Neural cell (in vitro differentiated cells): ENCODE results near the gene LMBRD2. TPM values are rescaled to one million over a fixed set of nuclear protein-coding genes. Genes with fewer than 3 reads are reported as not detected.

Experiments used
- H2AFZ ChIP-seq: fragments of 200-600, 300-800 bp; sonication (generic), shearing (Covaris generic); 2 replicates; pipeline ENCODE4 v1.6.0; 2014; ENCODE audit warnings: low read depth, mild to moderate bottlenecking, antibody characterized with exemption, low read length, moderate library complexity
- H3F3A ChIP-seq: fragments of 200-600 bp; shearing (Covaris generic); 2 replicates; pipeline ENCODE4 v1.6.1; 2016; ENCODE audit warnings: mild to moderate bottlenecking, moderate library complexity, mixed read lengths, antibody characterized with exemption, low read length; ENCODE audit not compliant: insufficient read depth, poor library complexity, severe bottlenecking
- H3K27ac ChIP-seq: fragments of 200-600, 300-800 bp; sonication (generic), shearing (Covaris generic); 2 replicates; pipeline ENCODE4 v1.5.1; 2014; ENCODE audit warnings: mild to moderate bottlenecking, low read length, moderate library complexity
- H3K27me3 ChIP-seq: fragments of 300-800, 200-600 bp; sonication (generic), shearing (Covaris generic); 2 replicates; pipeline ENCODE4 v1.6.0; 2014; ENCODE audit warnings: mild to moderate bottlenecking, low read depth, low read length, moderate library complexity; ENCODE audit not compliant: insufficient read depth
- H3K36me3 ChIP-seq: fragments of 300-800, 200-600 bp; sonication (generic), shearing (Covaris generic); 2 replicates; pipeline ENCODE4 v1.5.1; 2014; ENCODE audit warnings: mild to moderate bottlenecking, antibody characterized with exemption, low read length, moderate library complexity; ENCODE audit not compliant: insufficient read depth
- H3K4me2 ChIP-seq: fragments of 300-800, 200-600 bp; sonication (generic), shearing (Covaris generic); 2 replicates; pipeline ENCODE4 v1.6.0; 2014; ENCODE audit warnings: mild to moderate bottlenecking, low read length
- H3K4me3 ChIP-seq: fragments of 300-800, 200-600 bp; sonication (generic), shearing (Covaris generic); 2 replicates; pipeline ENCODE4 v1.5.1; 2014; ENCODE audit warnings: mild to moderate bottlenecking, low read length, moderate library complexity
- H3K79me2 ChIP-seq: fragments of 200-600 bp; shearing (Covaris generic); replicated peaks from 2 replicates; pipeline ENCODE4 v1.6.0; 2014; ENCODE audit warnings: mild to moderate bottlenecking, low read length, moderate library complexity; ENCODE audit not compliant: insufficient read depth
- H3K9ac ChIP-seq: fragments of 300-800, 200-600 bp; sonication (generic), shearing (Covaris generic); 2 replicates; pipeline ENCODE4 v1.6.1; 2016; ENCODE audit warnings: mild to moderate bottlenecking, low read length, mixed read lengths
- H3K9me2 ChIP-seq: fragments of 200-600 bp; shearing (Covaris generic); 2 replicates; pipeline ENCODE4 v1.6.1; 2016; ENCODE audit warnings: mild to moderate bottlenecking, low read length, mixed read lengths; ENCODE audit not compliant: insufficient read depth
- H3K9me3 ChIP-seq: fragments of 200-600, 300-800 bp; sonication (generic), shearing (Covaris generic); 2 replicates; pipeline ENCODE4 v1.6.1; 2016; ENCODE audit warnings: mild to moderate bottlenecking, mixed run types, low read length, moderate library complexity, mixed read lengths
- H4K20me1 ChIP-seq: fragments of 200-600 bp; shearing (Covaris generic); 2 replicates; pipeline ENCODE4 v1.6.1; 2016; ENCODE audit warnings: mild to moderate bottlenecking, mixed run types; ENCODE audit not compliant: insufficient read depth
- EP300 ChIP-seq: fragments of 450-650 bp; conservative IDR thresholded peaks from 2 replicates; pipeline ENCODE4 v1.6.1; 2014; ENCODE audit warnings: antibody characterized with exemption, mild to moderate bottlenecking, moderate library complexity; ENCODE audit not compliant: poor library complexity, severe bottlenecking
- EZH2 ChIP-seq: fragments of 200-600, 300-800 bp; shearing (Covaris generic), sonication (generic); IDR thresholded peaks from 2 replicates; pipeline ENCODE4 v1.6.1; 2014; ENCODE audit warnings: antibody characterized with exemption, low read length, borderline replicate concordance, mild to moderate bottlenecking; ENCODE audit not compliant: insufficient read depth, poor library complexity, severe bottlenecking
- MXI1 ChIP-seq: fragments of 450-650 bp; conservative IDR thresholded peaks from 2 replicates; pipeline ENCODE4 v1.6.1; 2014; ENCODE audit warnings: antibody characterized with exemption, mild to moderate bottlenecking; ENCODE audit not compliant: poor library complexity, severe bottlenecking
- POLR2AphosphoS5 ChIP-seq: IDR thresholded peaks from 2 replicates; pipeline ENCODE4 v1.6.1; 2012
- RAD21 ChIP-seq: fragments of 450-650 bp; conservative IDR thresholded peaks from 2 replicates; pipeline ENCODE4 v1.6.1; 2014; ENCODE audit warnings: antibody characterized with exemption, mild to moderate bottlenecking, moderate library complexity
- SMC3 ChIP-seq: fragments of 450-650 bp; conservative IDR thresholded peaks from 2 replicates; pipeline ENCODE4 v1.6.1; 2014; ENCODE audit warnings: antibody characterized with exemption, mild to moderate bottlenecking, moderate library complexity; ENCODE audit not compliant: poor library complexity
- TAF1 ChIP-seq: IDR thresholded peaks from 2 replicates; pipeline ENCODE4 v1.6.1; 2012; ENCODE audit warnings: low read depth
- polyA plus RNA-seq: library from polyadenylated mRNA; depleted of rRNA; stranded (reverse); fragments of >200 nt; gene quantifications from 2 replicates; pipeline ENCODE4 v1.2.3, GENCODE V29; 2014
- TF ChIP-seq, protein P1 (sequence below): IDR thresholded peaks from 2 replicates; pipeline ENCODE4 v1.6.1; 2012; ENCODE audit warnings: borderline replicate concordance
- TF ChIP-seq, protein P2 (sequence below): fragments of 450-650 bp; IDR thresholded peaks from 2 replicates; pipeline ENCODE4 v1.5.1; 2014; ENCODE audit warnings: antibody characterized with exemption, mild to moderate bottlenecking, moderate library complexity; ENCODE audit not compliant: poor library complexity, severe bottlenecking

The LMBRD2 gene
- polyA plus RNA-seq, 1 donor from 2014 or later = 25.7 TPM

DNA sequence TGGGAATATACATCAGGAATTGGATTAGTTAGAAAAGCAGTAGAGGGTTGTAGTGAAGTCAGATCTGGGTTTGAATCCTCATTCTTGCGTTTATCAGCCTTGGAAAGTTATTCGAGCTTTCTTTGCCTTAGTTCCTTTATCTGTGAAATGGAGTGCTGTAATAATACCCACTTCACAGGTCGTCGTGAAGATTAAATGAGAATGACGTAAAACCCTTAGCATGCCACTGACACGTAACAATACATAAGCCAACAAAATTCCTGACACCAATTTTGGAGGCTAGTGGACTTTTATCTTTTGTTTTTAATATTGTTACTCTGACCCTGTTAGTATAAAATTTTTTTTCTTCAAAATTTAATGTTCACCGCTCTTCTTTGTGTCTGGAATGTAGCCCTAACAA, 3.6 kb upstream of the LMBRD2 start:
- no peaks in the 10 kb centered on the region for H3F3A ChIP-seq
- no peak overlapping the region for H3K9ac ChIP-seq
- no peaks in the 10 kb centered on the region for H4K20me1 ChIP-seq
- H3K4me2 ChIP-seq = no peak overlapping the region
- peaks cover 18% of the 10 kb centered on the region for H3K36me3 ChIP-seq
- no peak overlapping the region for H2AFZ ChIP-seq
- peaks cover 29% of the 10 kb centered on the region for H3K79me2 ChIP-seq
- no peak overlapping the region for H3K27ac ChIP-seq
- H3K4me3 ChIP-seq = no peak overlapping the region
- H3K9me2 ChIP-seq = no peaks in the 10 kb centered on the region
- H3K27me3 ChIP-seq = no peaks in the 10 kb centered on the region
- H3K9me3 ChIP-seq = no peaks in the 10 kb centered on the region
- TF ChIP-seq, protein P1, sequence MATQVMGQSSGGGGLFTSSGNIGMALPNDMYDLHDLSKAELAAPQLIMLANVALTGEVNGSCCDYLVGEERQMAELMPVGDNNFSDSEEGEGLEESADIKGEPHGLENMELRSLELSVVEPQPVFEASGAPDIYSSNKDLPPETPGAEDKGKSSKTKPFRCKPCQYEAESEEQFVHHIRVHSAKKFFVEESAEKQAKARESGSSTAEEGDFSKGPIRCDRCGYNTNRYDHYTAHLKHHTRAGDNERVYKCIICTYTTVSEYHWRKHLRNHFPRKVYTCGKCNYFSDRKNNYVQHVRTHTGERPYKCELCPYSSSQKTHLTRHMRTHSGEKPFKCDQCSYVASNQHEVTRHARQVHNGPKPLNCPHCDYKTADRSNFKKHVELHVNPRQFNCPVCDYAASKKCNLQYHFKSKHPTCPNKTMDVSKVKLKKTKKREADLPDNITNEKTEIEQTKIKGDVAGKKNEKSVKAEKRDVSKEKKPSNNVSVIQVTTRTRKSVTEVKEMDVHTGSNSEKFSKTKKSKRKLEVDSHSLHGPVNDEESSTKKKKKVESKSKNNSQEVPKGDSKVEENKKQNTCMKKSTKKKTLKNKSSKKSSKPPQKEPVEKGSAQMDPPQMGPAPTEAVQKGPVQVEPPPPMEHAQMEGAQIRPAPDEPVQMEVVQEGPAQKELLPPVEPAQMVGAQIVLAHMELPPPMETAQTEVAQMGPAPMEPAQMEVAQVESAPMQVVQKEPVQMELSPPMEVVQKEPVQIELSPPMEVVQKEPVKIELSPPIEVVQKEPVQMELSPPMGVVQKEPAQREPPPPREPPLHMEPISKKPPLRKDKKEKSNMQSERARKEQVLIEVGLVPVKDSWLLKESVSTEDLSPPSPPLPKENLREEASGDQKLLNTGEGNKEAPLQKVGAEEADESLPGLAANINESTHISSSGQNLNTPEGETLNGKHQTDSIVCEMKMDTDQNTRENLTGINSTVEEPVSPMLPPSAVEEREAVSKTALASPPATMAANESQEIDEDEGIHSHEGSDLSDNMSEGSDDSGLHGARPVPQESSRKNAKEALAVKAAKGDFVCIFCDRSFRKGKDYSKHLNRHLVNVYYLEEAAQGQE = no peak
- no peak for TF ChIP-seq TAF1
- TF ChIP-seq EP300 = no peak
- no peak for TF ChIP-seq MXI1
- TF ChIP-seq RAD21 = no peak
- TF ChIP-seq, protein P2, sequence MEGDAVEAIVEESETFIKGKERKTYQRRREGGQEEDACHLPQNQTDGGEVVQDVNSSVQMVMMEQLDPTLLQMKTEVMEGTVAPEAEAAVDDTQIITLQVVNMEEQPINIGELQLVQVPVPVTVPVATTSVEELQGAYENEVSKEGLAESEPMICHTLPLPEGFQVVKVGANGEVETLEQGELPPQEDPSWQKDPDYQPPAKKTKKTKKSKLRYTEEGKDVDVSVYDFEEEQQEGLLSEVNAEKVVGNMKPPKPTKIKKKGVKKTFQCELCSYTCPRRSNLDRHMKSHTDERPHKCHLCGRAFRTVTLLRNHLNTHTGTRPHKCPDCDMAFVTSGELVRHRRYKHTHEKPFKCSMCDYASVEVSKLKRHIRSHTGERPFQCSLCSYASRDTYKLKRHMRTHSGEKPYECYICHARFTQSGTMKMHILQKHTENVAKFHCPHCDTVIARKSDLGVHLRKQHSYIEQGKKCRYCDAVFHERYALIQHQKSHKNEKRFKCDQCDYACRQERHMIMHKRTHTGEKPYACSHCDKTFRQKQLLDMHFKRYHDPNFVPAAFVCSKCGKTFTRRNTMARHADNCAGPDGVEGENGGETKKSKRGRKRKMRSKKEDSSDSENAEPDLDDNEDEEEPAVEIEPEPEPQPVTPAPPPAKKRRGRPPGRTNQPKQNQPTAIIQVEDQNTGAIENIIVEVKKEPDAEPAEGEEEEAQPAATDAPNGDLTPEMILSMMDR = no peak
- no peak for TF ChIP-seq EZH2
- TF ChIP-seq SMC3 = no peak
- TF ChIP-seq POLR2AphosphoS5 = no peak

DNA sequence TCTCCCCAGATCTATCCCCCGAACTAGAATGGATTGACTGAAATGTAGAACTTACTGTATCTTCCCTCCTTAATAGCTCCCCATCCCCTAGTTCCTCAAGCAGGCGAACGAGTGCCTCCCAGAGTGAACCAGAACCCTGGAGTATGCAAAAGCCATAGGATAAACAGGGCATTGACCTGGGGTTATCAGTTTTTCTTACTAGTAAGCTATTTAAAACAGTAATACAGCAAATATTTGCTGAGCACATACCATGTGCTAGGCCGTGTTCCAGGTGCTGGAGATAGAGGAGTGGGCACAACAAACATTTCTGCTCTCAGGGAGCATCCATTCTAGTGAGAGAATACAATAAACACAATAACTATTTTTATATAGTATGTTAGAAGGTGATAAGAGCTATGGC, 2.0 kb upstream of the LMBRD2 start:
- Histone ChIP-seq H3K9me2 (no peaks in the 10 kb centered on the region), H3K27me3 (no peaks in the 10 kb centered on the region), H3K79me2 (peaks cover 35% of the 10 kb centered on the region), H2AFZ (no peak overlapping the region), H3K27ac (no peak overlapping the region), H3K4me2 (peak overlapping the region; percentile 97), H3K4me3 (peak overlapping the region; percentile 76), H3K9ac (peak overlapping the region; percentile 88), H3K36me3 (peaks cover 6% of the 10 kb centered on the region), H4K20me1 (no peaks in the 10 kb centered on the region), H3F3A (no peaks in the 10 kb centered on the region), H3K9me3 (no peaks in the 10 kb centered on the region)
- TF ChIP-seq TAF1 (no peak), POLR2AphosphoS5 (no peak), MXI1 (no peak), EZH2 (no peak), EP300 (no peak), SMC3 (no peak), RAD21 (no peak)
- TF ChIP-seq, protein P1 = no peak
- TF ChIP-seq, protein P2 = no peak
